GM03348 (cell line): ENCODE measurements around the gene TUBE1.
A peak's percentile ranks its signal among the peaks of the same experiment; 100 is the strongest.
"Not testable (repeated sequence)": the region's sequence is repeated elsewhere in the genome, so short reads cannot be mapped to it uniquely, and the experiment has no call there.

ENCODE experiments used
- DNase-seq: peaks from one replicate; pipeline ENCODE4 v3.0.0; 2012; ENCODE audit warnings: low spot score

TUBE1 gene, protein sequence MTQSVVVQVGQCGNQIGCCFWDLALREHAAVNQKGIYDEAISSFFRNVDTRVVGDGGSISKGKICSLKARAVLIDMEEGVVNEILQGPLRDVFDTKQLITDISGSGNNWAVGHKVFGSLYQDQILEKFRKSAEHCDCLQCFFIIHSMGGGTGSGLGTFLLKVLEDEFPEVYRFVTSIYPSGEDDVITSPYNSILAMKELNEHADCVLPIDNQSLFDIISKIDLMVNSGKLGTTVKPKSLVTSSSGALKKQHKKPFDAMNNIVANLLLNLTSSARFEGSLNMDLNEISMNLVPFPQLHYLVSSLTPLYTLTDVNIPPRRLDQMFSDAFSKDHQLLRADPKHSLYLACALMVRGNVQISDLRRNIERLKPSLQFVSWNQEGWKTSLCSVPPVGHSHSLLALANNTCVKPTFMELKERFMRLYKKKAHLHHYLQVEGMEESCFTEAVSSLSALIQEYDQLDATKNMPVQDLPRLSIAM

GRCh38 chr6:112087136-112087911 lies at the start of gene TUBE1, which contains the start of gene FAM229B:
TUBE1 (minus strand) TSS chr6:112087482; CDS start chr6:112087434, 48 bp downstream.
FAM229B (plus strand) TSS chr6:112087591; CDS start chr6:112099284, 11,693 bp downstream.
- DNase-seq: peak; percentile 93

DNA sequence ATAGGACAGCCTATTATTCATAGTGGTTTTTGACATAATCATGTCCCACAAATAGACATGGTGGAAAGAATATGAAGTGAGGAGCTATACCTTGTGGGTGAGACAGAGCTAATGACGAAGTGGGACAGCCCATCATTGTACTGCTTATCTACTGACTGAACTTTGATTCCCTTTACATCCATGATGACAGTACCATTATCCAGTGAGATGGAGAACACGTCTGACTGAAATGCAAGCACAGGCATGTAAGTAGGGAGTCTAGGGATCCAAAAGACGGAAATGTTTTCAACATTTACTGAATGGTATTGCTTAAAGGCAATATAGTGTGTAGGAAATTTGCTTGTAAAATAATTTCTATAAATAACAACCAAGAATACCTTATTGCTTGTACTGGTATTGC lies 43.6 kb upstream of the TUBE1 start:
- DNase-seq: no peak

DNA sequence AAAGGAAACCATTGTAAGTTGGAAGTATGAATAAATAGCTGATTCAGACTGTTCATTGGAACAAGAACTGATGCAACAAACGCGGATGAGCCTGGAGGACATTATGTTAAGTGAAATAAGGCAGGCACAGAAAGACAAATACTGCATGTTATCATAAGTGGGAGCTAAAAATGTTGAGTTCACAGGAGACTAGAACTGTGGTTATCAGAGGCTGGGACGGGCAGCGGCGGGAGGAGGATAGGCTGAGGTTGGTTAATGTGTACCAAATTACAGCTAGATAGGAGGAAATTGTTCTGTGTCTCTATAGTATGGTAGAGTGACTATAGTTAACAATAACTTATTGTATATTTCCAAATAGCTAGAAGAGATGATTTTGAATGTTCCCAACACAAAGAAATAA lies 40.9 kb upstream of the TUBE1 start:
- no peak for DNase-seq

- DNase-seq: no peak
Measured at GRCh38 chr6:112123982-112124381, 36.7 kb upstream of the TUBE1 start.

- no peak for DNase-seq
Measured at GRCh38 chr6:112122756-112123155, 35.5 kb upstream of the TUBE1 start.

- DNase-seq: no peak
Measured at GRCh38 chr6:112118034-112118433, 30.8 kb upstream of the TUBE1 start.

DNA sequence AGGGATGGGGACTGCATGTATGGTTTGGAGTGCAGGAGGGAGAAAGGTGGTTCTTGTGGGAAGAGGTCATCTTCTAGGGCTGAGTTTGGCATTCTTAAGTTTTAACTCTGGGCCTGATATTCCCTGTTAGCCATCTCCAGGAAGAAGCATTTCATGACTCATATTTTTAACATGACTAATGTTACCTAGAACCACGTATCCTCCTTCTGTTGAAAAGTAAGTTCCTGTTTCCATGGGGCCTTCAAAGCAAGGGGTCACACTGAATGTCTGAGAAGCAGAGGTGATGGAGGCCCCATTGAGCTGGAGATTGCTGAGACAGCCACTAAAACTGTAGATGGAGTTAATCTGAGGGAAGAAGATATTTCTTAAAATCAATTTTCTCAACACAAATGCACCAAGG lies 30.3 kb upstream of the TUBE1 start:
- DNase-seq: peak; percentile 15

DNA sequence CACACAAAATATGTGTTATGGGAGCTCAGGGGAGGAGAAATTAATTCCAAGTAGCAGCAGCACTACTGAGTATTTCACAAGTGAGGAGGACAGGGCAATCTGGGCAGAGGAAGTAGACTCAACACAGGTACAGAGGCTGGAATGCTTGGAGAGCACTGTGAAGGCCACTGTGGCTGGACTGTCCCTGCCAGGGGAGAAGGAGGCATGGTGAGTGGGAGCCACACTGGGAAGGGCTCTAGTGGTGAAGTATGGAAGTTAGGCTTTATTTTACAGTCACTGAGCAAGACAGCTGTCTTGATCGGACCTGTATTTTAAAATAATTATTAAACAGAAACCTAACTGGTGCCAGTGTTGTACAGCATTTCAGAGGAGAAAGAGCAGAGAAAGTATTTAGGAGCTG lies 28.9 kb upstream of the TUBE1 start:
- DNase-seq: no peak

GRCh38 chr6:112114577-112115223 lies 27.4 kb upstream of the TUBE1 start:
- DNase-seq: no peak

DNA sequence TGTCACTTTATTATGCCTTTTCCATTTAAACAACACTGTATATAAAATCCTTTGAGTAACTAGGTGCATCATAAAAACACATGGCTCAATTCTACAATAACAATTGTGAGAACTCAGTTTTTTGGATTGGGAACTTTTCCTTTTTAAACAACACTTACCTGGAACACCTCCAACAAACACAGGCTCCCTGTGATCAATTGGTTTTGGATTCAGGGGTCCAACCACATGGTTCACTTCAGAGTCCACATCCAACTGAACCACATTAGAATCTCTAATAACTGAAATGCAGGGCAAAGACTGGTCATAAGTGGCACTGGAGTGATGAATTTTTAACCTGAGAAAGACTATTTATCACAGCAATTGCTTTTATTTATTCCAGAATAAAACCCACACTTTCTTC lies 26.6 kb upstream of the TUBE1 start:
- DNase-seq: no peak

DNA sequence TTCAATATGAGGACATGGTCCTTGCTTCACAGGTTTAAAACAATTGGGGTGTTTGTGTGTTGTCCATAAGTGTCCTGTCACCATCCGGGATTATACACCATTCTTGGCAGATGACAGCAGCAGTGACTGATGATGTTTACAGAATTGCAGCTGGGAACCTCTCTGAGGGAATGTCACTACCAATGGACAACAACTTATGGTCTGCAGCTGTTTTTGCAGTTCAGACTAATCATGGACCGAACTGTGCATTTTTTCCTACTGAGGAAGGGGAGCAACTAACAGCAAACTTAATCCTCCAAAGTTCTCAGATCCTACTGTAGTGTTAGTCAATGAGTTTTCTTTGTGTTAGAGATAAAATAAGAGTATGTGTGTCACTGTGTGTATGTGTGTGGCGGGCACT lies 26.1 kb upstream of the TUBE1 start:
- no peak for DNase-seq

DNA sequence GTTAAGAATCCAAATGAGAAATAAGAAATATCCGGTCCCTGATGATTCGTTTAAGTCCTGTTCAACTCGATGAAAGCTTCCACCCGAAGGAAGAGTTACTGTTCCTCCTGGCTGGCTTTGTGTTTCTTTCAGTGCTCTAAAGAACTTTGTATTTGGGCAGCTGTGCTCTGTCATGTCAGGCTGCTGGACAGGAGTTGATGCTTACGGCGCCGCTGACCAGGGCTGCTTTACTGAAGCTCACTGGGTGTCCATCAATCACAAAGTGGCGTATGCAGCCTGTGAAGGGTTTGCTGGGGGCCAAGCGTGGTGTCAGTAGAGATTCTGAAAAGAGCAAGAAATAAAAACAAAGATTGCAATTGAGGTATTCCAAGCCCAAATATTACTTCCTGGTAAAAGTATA lies 22.0 kb upstream of the TUBE1 start:
- no peak for DNase-seq

DNA sequence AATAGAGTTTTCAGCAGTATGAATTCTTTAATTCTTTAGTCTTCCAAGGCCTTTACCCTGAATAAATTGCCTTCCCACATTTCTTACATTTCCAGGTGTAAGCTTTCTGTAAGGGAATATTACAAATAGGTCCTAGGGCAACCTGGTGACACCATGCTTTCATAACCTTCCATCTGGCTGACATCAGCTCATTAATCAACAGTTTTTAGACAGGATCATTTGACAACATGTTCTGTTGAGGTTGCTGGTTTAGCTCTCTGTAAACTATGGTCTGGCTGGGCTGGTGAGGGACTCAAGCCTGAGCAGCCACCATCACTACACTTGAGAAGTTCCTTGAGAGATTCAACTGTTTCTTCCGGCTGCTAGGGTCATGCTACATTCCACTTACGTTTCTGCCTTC lies 19.3 kb upstream of the TUBE1 start:
- DNase-seq: no peak

GRCh38 chr6:112106026-112106425 lies 18.7 kb upstream of the TUBE1 start:
- DNase-seq: not testable (repeated sequence)

- no peak for DNase-seq
Measured at GRCh38 chr6:112100561-112100960, 13.3 kb upstream of the TUBE1 start.

DNA sequence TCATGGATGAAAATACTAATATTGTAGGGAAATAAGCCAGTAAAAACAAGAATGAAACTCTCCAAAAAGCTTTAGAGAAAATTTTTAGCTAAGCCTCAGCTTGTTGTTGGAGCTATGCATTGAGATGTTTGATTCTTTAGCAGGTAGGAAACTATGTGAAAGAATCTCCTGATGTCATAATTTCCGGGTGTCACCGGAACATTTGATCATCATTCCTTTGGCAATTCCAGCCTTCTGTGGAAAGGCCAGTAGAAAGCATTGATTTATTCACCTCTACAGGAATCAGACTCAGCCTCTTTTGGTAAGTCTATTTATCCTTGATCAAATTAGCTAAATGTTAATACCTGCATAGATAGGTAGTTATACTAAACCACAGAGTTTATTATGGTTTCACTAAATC lies 9.6 kb upstream of the TUBE1 start:
- no peak for DNase-seq

GRCh38 chr6:112087916-112088315 lies 634 bp upstream of the TUBE1 start:
- no peak for DNase-seq

GRCh38 chr6:112086744-112087135 lies 542 bp downstream of the TUBE1 start:
- DNase-seq: peak; percentile 60

DNA sequence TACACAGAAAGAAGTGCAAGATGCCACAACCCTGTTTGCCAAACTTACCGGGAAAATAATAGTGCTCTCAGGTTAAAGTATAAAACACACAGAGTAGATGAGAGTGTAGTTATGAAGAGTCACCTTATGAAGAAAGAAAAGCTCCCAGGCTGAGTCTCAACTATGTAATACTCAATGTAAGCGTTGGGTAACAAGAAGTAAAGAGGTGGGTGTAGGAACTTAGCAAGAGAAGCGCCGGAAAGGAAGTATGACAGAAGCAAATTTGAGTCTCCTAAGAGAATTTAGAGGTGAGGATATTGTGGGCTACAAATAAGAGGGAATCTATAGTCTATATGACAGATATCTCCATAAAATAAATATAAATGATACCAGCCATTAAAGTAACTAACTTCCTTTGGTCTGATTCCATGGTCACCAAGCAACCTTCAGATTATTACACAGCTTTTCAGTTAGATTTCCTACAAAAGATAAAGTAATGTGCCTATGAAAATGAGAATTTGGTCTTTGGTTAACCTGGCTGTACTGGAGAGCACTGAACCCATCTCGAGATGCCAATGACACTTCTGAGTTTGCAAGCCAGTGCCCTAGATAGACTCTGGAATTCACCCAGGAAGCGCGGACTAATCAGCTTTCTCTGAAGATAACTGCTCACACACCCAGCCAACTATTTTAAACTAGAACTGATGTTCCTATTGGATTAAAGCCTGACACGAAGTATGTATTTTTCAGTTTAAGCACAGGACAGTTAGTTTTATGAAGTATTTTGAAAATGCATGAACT lies 1.8 kb downstream of the TUBE1 start:
- no peak for DNase-seq

GRCh38 chr6:112081569-112081968 lies 5.7 kb downstream of the TUBE1 start:
- no peak for DNase-seq

DNA sequence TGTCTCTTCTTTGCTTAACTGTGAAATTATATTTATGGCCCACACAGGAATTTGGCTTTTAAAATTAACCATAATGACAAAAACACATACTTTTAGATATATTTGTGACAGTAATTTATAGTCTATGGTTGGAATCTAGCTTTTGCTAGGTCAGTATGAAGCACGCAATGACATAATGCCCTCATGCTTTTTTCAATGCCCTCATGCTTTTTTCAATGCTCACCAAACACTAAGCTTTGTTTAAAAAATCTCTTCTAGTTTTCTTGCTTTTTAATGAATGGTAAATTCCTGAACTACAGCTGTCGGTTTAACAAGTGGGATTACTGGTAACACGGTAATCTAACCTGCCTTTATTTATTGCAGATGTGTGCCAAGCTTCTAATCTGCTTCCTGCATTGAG lies 20.7 kb downstream of the TUBE1 start:
- DNase-seq: no peak

GRCh38 chr6:112065426-112065986 lies 21.8 kb downstream of the TUBE1 start:
- no peak for DNase-seq
